IMR-90 (cell line): ENCODE data around the gene LRP1-AS. TPM values are rescaled to one million over a fixed set of nuclear protein-coding genes. Genes with fewer than 3 reads are reported as not detected.

Experiments
- ATAC-seq: fragments of 200-7000 bp; cut with Tn5 transposase; 2 replicates; pipeline ENCODE4 v1.9.1; 2020; ENCODE audit warnings: low read depth, mild to moderate bottlenecking, moderate library complexity
- BruUV-seq: library from RNA; stranded (reverse); fragments of 400-500 nt; replicated peaks from 2 replicates; lab custom pipeline; 2021; lab: Mats Ljungman, UMichigan
- CTCF ChIA-PET: fragments of 300-600 bp; formaldehyde crosslinking; extraction: SDS; loops from one replicate; lab custom pipeline; 2021; ENCODE audit warnings: antibody characterized with exemption; lab: Yijun Ruan, JAX
- POLR2A ChIA-PET: fragments of 300-600 bp; sonication (Branson Sonifier 250); formaldehyde crosslinking; loops from one replicate; lab custom pipeline; 2022; ENCODE audit warnings: antibody characterized with exemption; ENCODE audit not compliant: unreplicated experiment; lab: Charles Lee
- DNase-seq: peaks from one replicate; pipeline ENCODE4 v3.0.0; 2013
- H2AFZ ChIP-seq: replicated peaks from 2 replicates; pipeline ENCODE3; 2013; ENCODE audit warnings: low read length, mild to moderate bottlenecking; ENCODE audit not compliant: poor library complexity
- H2AK5ac ChIP-seq: 2 replicates; pipeline ENCODE4 v1.6.1; 2013; ENCODE audit warnings: low read depth, low read length, inconsistent platforms
- H2AK9ac ChIP-seq: replicated peaks from 2 replicates; pipeline ENCODE3; 2013; ENCODE audit warnings: mild to moderate bottlenecking, low read depth, low read length, moderate library complexity; ENCODE audit not compliant: poor library complexity
- H2BK120ac ChIP-seq: 2 replicates; pipeline ENCODE4 v1.6.1; 2013; ENCODE audit warnings: low read depth, low read length, inconsistent platforms
- H2BK15ac ChIP-seq: 3 replicates; pipeline ENCODE4 v1.6.1; 2013; ENCODE audit warnings: low read depth, low read length, inconsistent platforms
- H2BK20ac ChIP-seq: 2 replicates; pipeline ENCODE4 v1.6.1; 2013; ENCODE audit warnings: low read depth, mild to moderate bottlenecking, inconsistent platforms, low read length, moderate library complexity
- H2BK5ac ChIP-seq: 2 replicates; pipeline ENCODE4 v1.6.1; 2013; ENCODE audit warnings: mild to moderate bottlenecking, low read depth, low read length, inconsistent platforms; ENCODE audit not compliant: poor library complexity, severe bottlenecking
- H3K14ac ChIP-seq: replicated peaks from 2 replicates; pipeline ENCODE4 v1.6.1; 2013; ENCODE audit warnings: low read depth, low read length, inconsistent platforms
- H3K18ac ChIP-seq: 2 replicates; pipeline ENCODE4 v1.6.1; 2013; ENCODE audit warnings: low read depth, low read length, control low read depth
- H3K23ac ChIP-seq: 2 replicates; pipeline ENCODE4 v1.6.1; 2013; ENCODE audit warnings: low read depth, low read length, inconsistent platforms
- H3K27ac ChIP-seq: 2 replicates; pipeline ENCODE4 v1.5.1; 2013; ENCODE audit warnings: mild to moderate bottlenecking, control low read depth, low read length; ENCODE audit not compliant: insufficient read depth
- H3K27me3 ChIP-seq: 2 replicates; pipeline ENCODE4 v1.6.1; 2013; ENCODE audit warnings: low read length; ENCODE audit not compliant: control insufficient read depth, insufficient read depth
- H3K36me3 ChIP-seq: 2 replicates; pipeline ENCODE4 v1.6.1; 2013; ENCODE audit warnings: low read length, mixed read lengths; ENCODE audit not compliant: control insufficient read depth, insufficient read depth
- H3K4ac ChIP-seq: 2 replicates; pipeline ENCODE4 v1.6.1; 2013; ENCODE audit warnings: low read depth, low read length, inconsistent platforms
- H3K4me1 ChIP-seq: 2 replicates; pipeline ENCODE4 v1.6.1; 2013; ENCODE audit warnings: low read length, mixed read lengths; ENCODE audit not compliant: control insufficient read depth, insufficient read depth
- H3K4me2 ChIP-seq: 2 replicates; pipeline ENCODE4 v1.6.1; 2013; ENCODE audit warnings: low read depth, mild to moderate bottlenecking, control low read depth, low read length, moderate library complexity
- H3K4me3 ChIP-seq: 2 replicates; pipeline ENCODE4 v1.5.1; 2013; ENCODE audit warnings: low read depth, mild to moderate bottlenecking, control low read depth, low read length, moderate library complexity; ENCODE audit not compliant: insufficient read depth
- H3K56ac ChIP-seq: 2 replicates; pipeline ENCODE4 v1.6.1; 2013; ENCODE audit warnings: low read length, inconsistent platforms; ENCODE audit not compliant: insufficient read depth; ENCODE audit errors: extremely low read depth
- H3K79me1 ChIP-seq, 2 experiments: 2 replicates each; pipeline ENCODE4 v1.6.1; 2013; ENCODE audit warnings: low read length in 2 of 2, inconsistent platforms in 1 of 2, low read depth in 1 of 2
- H3K9ac ChIP-seq: 2 replicates; pipeline ENCODE4 v1.6.1; 2013; ENCODE audit warnings: low read depth, low read length, control low read depth
- H3K9me1 ChIP-seq: 2 replicates; pipeline ENCODE4 v1.6.1; 2013; ENCODE audit warnings: low read length, inconsistent platforms; ENCODE audit not compliant: insufficient read depth
- H3K9me3 ChIP-seq: 2 replicates; pipeline ENCODE4 v1.6.1; 2013; ENCODE audit warnings: low read length; ENCODE audit not compliant: control insufficient read depth, insufficient read depth
- H4K20me1 ChIP-seq: 2 replicates; pipeline ENCODE4 v1.6.1; 2013; ENCODE audit warnings: low read length, inconsistent platforms; ENCODE audit not compliant: insufficient read depth
- H4K5ac ChIP-seq: 2 replicates; pipeline ENCODE4 v1.6.1; 2013; ENCODE audit warnings: mild to moderate bottlenecking, low read depth, low read length, control low read depth
- H4K8ac ChIP-seq, 2 experiments: 2 replicates each; pipeline ENCODE4 v1.6.1; 2013; ENCODE audit warnings: low read depth in 2 of 2, low read length in 2 of 2, control low read depth in 1 of 2, inconsistent platforms in 1 of 2
- H4K91ac ChIP-seq: 2 replicates; pipeline ENCODE4 v1.6.1; 2013; ENCODE audit warnings: low read depth, low read length, inconsistent platforms; ENCODE audit not compliant: insufficient read depth
- CHD1 ChIP-seq: IDR thresholded peaks from 2 replicates; pipeline ENCODE4 v1.6.1; 2012; ENCODE audit warnings: low read depth, low read length, improper control_type of control experiment
- CTCF ChIP-seq: conservative IDR thresholded peaks from 2 replicates; pipeline ENCODE4 v1.5.1; 2012; ENCODE audit warnings: mild to moderate bottlenecking, low read depth, low read length, improper control_type of control experiment
- FOS ChIP-seq: fragments of 150-350 bp; IDR thresholded peaks from 2 replicates; pipeline ENCODE4 v1.6.1; 2016; ENCODE audit warnings: low read depth, low read length
- MAFK ChIP-seq: IDR thresholded peaks from 2 replicates; pipeline ENCODE4 v1.6.1; 2012; ENCODE audit warnings: low read depth, low read length, improper control_type of control experiment
- NFE2L2 ChIP-seq: fragments of 150-350 bp; IDR thresholded peaks from 2 replicates; pipeline ENCODE4 v1.6.1; 2016; ENCODE audit warnings: low read depth, mild to moderate bottlenecking, low read length
- RAD21 ChIP-seq: IDR thresholded peaks from 2 replicates; pipeline ENCODE4 v1.6.1; 2012; ENCODE audit warnings: low read length, improper control_type of control experiment
- RCOR1 ChIP-seq: IDR thresholded peaks from 2 replicates; pipeline ENCODE4 v1.6.1; 2012; ENCODE audit warnings: mild to moderate bottlenecking, low read length, improper control_type of control experiment; ENCODE audit not compliant: insufficient replicate concordance
- SMC3 ChIP-seq: fragments of 150-350 bp; IDR thresholded peaks from 2 replicates; pipeline ENCODE4 v1.6.1; 2016; ENCODE audit warnings: low read depth, mild to moderate bottlenecking, antibody characterized with exemption, low read length, moderate library complexity
- WGBS, 2 experiments: methylation state at CpG; one replicate each; pipeline versions ENCODE4 v1.1.5 to v1.1.7; 2013; ENCODE audit warnings: missing lambda C conversion rate in 2 of 2; ENCODE audit not compliant: insufficient read length in 1 of 2; ENCODE audit errors: extremely low coverage in 2 of 2; 5-methylcytosine and 5-hydroxymethylcytosine counted together
- dilution Hi-C: fragments of 300-500 bp; cut with HindIII; formaldehyde crosslinking; loops from one replicate; pipeline ENCODE4 v1.14.3; 2018; ENCODE audit warnings: low sequenced_read_pairs; ENCODE audit not compliant: unreplicated experiment
- in situ Hi-C: fragments of 300-500 bp; cut with MboI; formaldehyde crosslinking; loops from 3 replicates; pipeline ENCODE4 v1.14.3; 2019; ENCODE audit warnings: low sequenced_read_pairs, inconsistent platforms, mixed read lengths
- intact Hi-C: fragments of 100-400 bp; cut with micrococcal nuclease; formaldehyde crosslinking; loops from 2 replicates; pipeline ENCODE4 v1.10.0; 2022
- polyA plus RNA-seq, 3 experiments: library from polyadenylated mRNA; depleted of rRNA; stranded (reverse); fragments of >200 nt; gene quantifications; 2 replicates each; pipeline ENCODE4 v1.2.3, GENCODE V29; 2012; ENCODE audit warnings: low replicate concordance in 1 of 3
- total RNA-seq: library from RNA; depleted of rRNA; stranded (reverse); fragments of >200 nt; gene quantifications from 2 replicates; pipeline ENCODE4 v1.2.3, GENCODE V29; 2012

The LRP1-AS gene
- total and polyA plus RNA-seq, 2 of the 4 experiments (the other 2 are of a cell fraction) = not detected

- ATAC-seq = peak; percentile 28; the same call in 1 of the 2 replicates
- no peak overlapping the region for H2BK5ac ChIP-seq
- DNase-seq = no peak
- no peak overlapping the region for H4K8ac ChIP-seq
- H2AFZ ChIP-seq = no peak overlapping the region
- no peak overlapping the region for H3K14ac ChIP-seq
- H3K18ac ChIP-seq = no peak overlapping the region
- H3K9ac ChIP-seq = no peak overlapping the region
- POLR2A ChIA-PET = no interaction called here
- dilution Hi-C loops (no loop called here), intact Hi-C loops (no loop called here), in situ Hi-C loops (no loop called here)
- no peaks in the 10 kb centered on the region; the same call in 1 of the 2 replicates for H3K9me1 ChIP-seq
- H2AK9ac ChIP-seq = no peak overlapping the region
- no peak overlapping the region for H3K27ac ChIP-seq
- no peak overlapping the region for H2BK120ac ChIP-seq
- H4K5ac ChIP-seq = no peak overlapping the region
- no peak for TF ChIP-seq CHD1
- no peak for TF ChIP-seq RCOR1
- peak; percentile 50 for TF ChIP-seq CTCF
- TF ChIP-seq MAFK = no peak
- no peak for TF ChIP-seq NFE2L2
- peak; percentile 56; the same call in 1 of the 2 replicates for TF ChIP-seq SMC3
- TF ChIP-seq RAD21 = peak; percentile 42
- TF ChIP-seq FOS = no peak
- H3K4ac ChIP-seq = no peak overlapping the region
- no peak overlapping the region for H3K23ac ChIP-seq
- no peak overlapping the region for H3K4me2 ChIP-seq
- H3K36me3 ChIP-seq = peaks cover 87% of the 10 kb centered on the region
- peaks cover 8% of the 10 kb centered on the region for H3K4me1 ChIP-seq
- H3K27me3 ChIP-seq = no peaks in the 10 kb centered on the region
- 87% methylated on average over 10 of the region's 11 CpGs; no CpG with 5 or more reads in 1 of the 2 experiments for WGBS, 2 experiments
- H3K4me3 ChIP-seq = no peak overlapping the region
- H3K79me1 ChIP-seq = peaks cover 5 to 55% of the 10 kb centered on the region in 2 experiments
- peaks cover 39% of the 10 kb centered on the region for H4K20me1 ChIP-seq
- BruUV-seq = no TSS peak
- H3K56ac ChIP-seq = no peak overlapping the region
- H2BK20ac ChIP-seq = no peak overlapping the region
- no peaks in the 10 kb centered on the region for H3K9me3 ChIP-seq
- H4K91ac ChIP-seq = no peak overlapping the region
- no peak overlapping the region for H2AK5ac ChIP-seq
- no peak overlapping the region for H2BK15ac ChIP-seq
- CTCF ChIA-PET = interaction anchor here (0.9 to 1.3 kb wide), 4 partner anchors 42 to 104 kb away, joined by 3 read pairs; no protein-coding TSS in a partner anchor
Observed at GRCh38 chr12:57173089-57173488, 25.7 kb upstream of the LRP1-AS start.
